Kidney epithelial cell (primary cell): Measurements from ENCODE around the gene TACR2. TPM values are rescaled to one million over a fixed set of nuclear protein-coding genes. Genes with fewer than 3 reads are reported as not detected.

ENCODE experiments used
- DNase-seq: peaks from one replicate; pipeline ENCODE4 v3.0.0-alpha.2; 2010; ENCODE audit warnings: low read depth
- H3K27me3 ChIP-seq: 2 replicates; pipeline ENCODE4 v1.6.0; 2011; ENCODE audit warnings: low read length; ENCODE audit not compliant: control insufficient read depth, insufficient read depth
- H3K36me3 ChIP-seq: 2 replicates; pipeline ENCODE4 v1.5.1; 2011; ENCODE audit warnings: low read length; ENCODE audit not compliant: control insufficient read depth, insufficient read depth
- H3K4me3 ChIP-seq: 2 replicates; pipeline ENCODE4 v1.5.1; 2011; ENCODE audit warnings: low read depth, mild to moderate bottlenecking, control low read depth, low read length
- CTCF ChIP-seq: IDR thresholded peaks from 2 replicates; pipeline ENCODE4 v1.5.1; 2011; ENCODE audit warnings: mild to moderate bottlenecking, moderate library complexity, low read length, control low read depth, inconsistent platforms; ENCODE audit not compliant: insufficient read depth, poor library complexity, severe bottlenecking
- total RNA-seq: library from RNA; depleted of rRNA; stranded (reverse); fragments of >200 nt; gene quantifications from 2 replicates; pipeline ENCODE4 v1.2.3, GENCODE V29; 2015

Gene TACR2
- total RNA-seq, 1 donor from 2014 or later: not detected

DNA sequence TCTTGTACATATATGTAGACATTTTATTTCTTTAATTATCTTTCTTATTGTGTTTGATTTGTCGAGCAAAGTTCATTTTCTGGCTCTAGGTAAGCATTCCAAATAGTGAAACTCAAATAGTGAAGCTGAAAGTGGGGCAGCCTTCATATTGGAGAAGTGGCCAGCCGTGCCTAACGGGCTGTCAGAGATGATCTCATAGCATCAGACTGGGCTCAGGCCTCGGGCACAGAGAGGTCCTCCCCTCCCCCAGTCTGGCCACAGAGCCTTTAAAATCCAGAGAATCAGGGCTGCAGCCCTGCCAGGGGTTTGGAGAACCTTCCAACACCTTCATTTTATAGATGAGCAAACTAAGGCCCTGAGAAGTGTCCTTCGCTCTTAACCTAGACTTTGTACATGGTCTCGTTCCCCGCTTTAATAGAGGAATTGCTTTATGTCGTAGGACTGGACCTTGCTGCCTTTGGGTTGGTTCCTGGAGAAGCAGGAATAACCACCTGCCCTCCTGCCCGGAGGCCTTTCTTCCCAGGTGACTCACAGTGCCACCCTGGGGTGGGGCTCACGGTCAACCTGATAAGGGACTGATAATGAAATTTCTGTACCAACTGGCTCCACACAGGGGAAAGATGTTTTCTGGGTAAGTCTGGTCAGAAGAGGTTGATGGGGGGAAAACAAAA lies 41.8 kb upstream of the TACR2 start:
- no peak for TF ChIP-seq CTCF
- Histone ChIP-seq H3K27me3 (no peaks in the 10 kb centered on the region), H3K36me3 (no peaks in the 10 kb centered on the region), H3K4me3 (no peak overlapping the region)
- no peak for DNase-seq

- TF ChIP-seq CTCF: no peak
- Histone ChIP-seq H3K27me3 (no peaks in the 10 kb centered on the region), H3K36me3 (no peaks in the 10 kb centered on the region), H3K4me3 (no peak overlapping the region)
- DNase-seq: no peak
Observed at GRCh38 chr10:69457771-69458237, 41.1 kb upstream of the TACR2 start.

DNA sequence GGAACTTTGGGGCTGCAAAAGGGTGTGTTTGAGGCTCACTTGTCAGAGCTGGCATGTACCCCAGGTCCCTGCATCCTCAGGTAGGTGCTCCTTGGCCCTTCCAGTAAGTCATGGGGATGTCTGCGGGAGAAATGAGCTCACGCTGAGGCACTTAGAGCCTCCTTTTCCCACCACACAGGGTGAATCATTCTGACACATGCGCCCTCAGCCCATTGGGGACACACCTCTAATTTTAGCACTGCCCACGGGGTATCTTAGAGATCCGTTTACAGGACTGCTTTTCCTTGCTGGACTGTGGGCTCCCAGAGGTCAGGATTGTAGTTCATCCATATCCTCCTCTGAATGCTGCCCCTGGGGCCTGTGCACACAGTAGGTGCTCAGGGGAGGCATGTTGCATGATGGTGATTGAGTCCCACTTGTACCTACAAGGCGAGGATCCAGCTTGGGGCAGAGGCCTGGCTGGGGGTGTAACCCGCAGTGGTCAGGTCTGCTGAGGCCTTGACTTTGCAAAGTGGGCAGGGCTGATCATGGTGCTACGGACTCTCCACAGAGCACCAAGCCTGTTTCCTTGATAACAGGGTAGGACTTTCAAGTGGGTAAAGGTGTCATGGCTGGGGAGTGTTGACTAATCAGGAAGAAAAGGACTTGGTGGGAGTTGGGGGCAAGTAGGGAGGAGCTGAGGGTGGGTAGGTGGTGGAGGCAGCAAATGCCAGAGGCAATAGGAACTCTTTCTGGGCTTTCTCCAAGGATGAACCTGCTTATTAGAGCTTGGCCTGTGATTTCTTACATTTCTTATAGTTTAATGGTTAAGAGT lies 40.4 kb upstream of the TACR2 start:
- no peak for DNase-seq

GRCh38 chr10:69455006-69455763 lies 38.5 kb upstream of the TACR2 start:
- Histone ChIP-seq H3K27me3 (peaks cover 2% of the 10 kb centered on the region), H3K36me3 (no peaks in the 10 kb centered on the region), H3K4me3 (no peak overlapping the region)
- TF ChIP-seq CTCF: no peak
- DNase-seq: no peak

More for the DNA sequence above, 40.4 kb upstream of the TACR2 start:
- Histone ChIP-seq H3K27me3 (no peaks in the 10 kb centered on the region), H3K4me3 (no peak overlapping the region), H3K36me3 (no peaks in the 10 kb centered on the region)
- no peak for TF ChIP-seq CTCF

GRCh38 chr10:69453795-69454194 lies 37.1 kb upstream of the TACR2 start:
- no peak for DNase-seq
- H3K36me3 ChIP-seq: no peaks in the 10 kb centered on the region
- TF ChIP-seq CTCF: no peak
- H3K4me3 ChIP-seq: no peak overlapping the region
- H3K27me3 ChIP-seq: peaks cover 2% of the 10 kb centered on the region
